ENCODE results near the gene BTBD9. TPM values are rescaled to one million over a fixed set of nuclear protein-coding genes. Genes with fewer than 3 reads are reported as not detected.
A peak's percentile ranks its signal among the peaks of the same experiment; 100 is the strongest.

BTBD9 gene
- total RNA-seq, 4 donors from 2014 or later, result 5.5 to 14.1 (median 6.3) TPM

- DNase-seq (peak in 1 of 2 donors; percentile 2), ATAC-seq (peak in 1 of 2 donors; percentile 66)
- in situ Hi-C loops (cut with MboI; ENCODE audit: low sequenced_read_pairs in 4 of 4) (no loop called here), intact Hi-C loops (cut with DNase I; ENCODE audit: low total_unique reads) (no loop called here)
- H3K4me3 ChIP-seq, result no peak overlapping the region
- H3K4me1 ChIP-seq, result no peaks in the 10 kb centered on the region
- no peak overlapping the region for H3K27ac ChIP-seq
- no peaks in the 10 kb centered on the region for H3K9me3 ChIP-seq
- H3K27me3 ChIP-seq, result no peaks in the 10 kb centered on the region
- no peaks in the 10 kb centered on the region for H3K36me3 ChIP-seq
- TF ChIP-seq POLR2A (IDR thresholded peaks at IDR 0.05) (no peak), CTCF (IDR thresholded peaks at IDR 0.05 in 4 of 5, conservative IDR thresholded peaks at IDR 0.05 in 1 of 5) (no peak)
These were observed 320.2 kb downstream of the BTBD9 start for GRCh38 chr6:38319256-38320212.

- no peak for DNase-seq
These were observed 323.4 kb downstream of the BTBD9 start for GRCh38 chr6:38316099-38316868.

GRCh38 chr6:38311201-38311600, 328.5 kb downstream of the BTBD9 start:
- intact Hi-C loops (cut with DNase I; ENCODE audit: low total_unique reads), result no loop called here
- DNase-seq, result no peak

More at GRCh38 chr6:38316099-38316868, 323.4 kb downstream of the BTBD9 start:
- intact Hi-C loops (cut with DNase I; ENCODE audit: low total_unique reads) (no loop called here), in situ Hi-C loops (cut with MboI; ENCODE audit: low sequenced_read_pairs in 4 of 4) (no loop called here)
- no peak overlapping the region for H3K4me3 ChIP-seq
- no peak overlapping the region for H3K27ac ChIP-seq
- no peaks in the 10 kb centered on the region for H3K27me3 ChIP-seq
- no peaks in the 10 kb centered on the region for H3K4me1 ChIP-seq
- ATAC-seq, result no peak
- H3K36me3 ChIP-seq, result no peaks in the 10 kb centered on the region
- no peaks in the 10 kb centered on the region for H3K9me3 ChIP-seq
- TF ChIP-seq CTCF (IDR thresholded peaks at IDR 0.05 in 4 of 5, conservative IDR thresholded peaks at IDR 0.05 in 1 of 5), result no peak
- TF ChIP-seq POLR2A (IDR thresholded peaks at IDR 0.05), result no peak

GRCh38 chr6:38310061-38310460, 329.7 kb downstream of the BTBD9 start:
- Histone ChIP-seq H3K4me3 (no peak overlapping the region), H3K9me3 (no peaks in the 10 kb centered on the region), H3K27me3 (no peaks in the 10 kb centered on the region), H3K36me3 (no peaks in the 10 kb centered on the region), H3K4me1 (peaks cover 35 to 40% of the 10 kb centered on the region in 2 donors), H3K27ac (peak overlapping the region in 2 of 4 donors; percentile 10 to 42)
- ATAC-seq, result peak; percentile 89 to 93
- intact Hi-C loops (cut with DNase I; ENCODE audit: low total_unique reads) (no loop called here), in situ Hi-C loops (cut with MboI; ENCODE audit: low sequenced_read_pairs in 4 of 4) (no loop called here)
- TF ChIP-seq POLR2A (IDR thresholded peaks at IDR 0.05) (no peak), CTCF (IDR thresholded peaks at IDR 0.05 in 4 of 5, conservative IDR thresholded peaks at IDR 0.05 in 1 of 5) (no peak)
- DNase-seq, result peak; percentile 53 to 57

More at GRCh38 chr6:38311201-38311600, 328.5 kb downstream of the BTBD9 start:
- Histone ChIP-seq H3K36me3 (no peaks in the 10 kb centered on the region), H3K27ac (no peak overlapping the region), H3K27me3 (no peaks in the 10 kb centered on the region), H3K9me3 (no peaks in the 10 kb centered on the region), H3K4me1 (peaks cover 29% of the 10 kb centered on the region in 2 donors), H3K4me3 (no peak overlapping the region)
- TF ChIP-seq POLR2A (IDR thresholded peaks at IDR 0.05) (no peak), CTCF (IDR thresholded peaks at IDR 0.05 in 4 of 5, conservative IDR thresholded peaks at IDR 0.05 in 1 of 5) (no peak)
- ATAC-seq, result no peak
- in situ Hi-C loops (cut with MboI; ENCODE audit: low sequenced_read_pairs in 4 of 4), result no loop called here
